Right lung (tissue), 5 donors: Measurements from ENCODE around the gene EHD4. TPM values are rescaled to one million over a fixed set of nuclear protein-coding genes. Genes with fewer than 3 reads are reported as not detected.

ENCODE experiments used
- DNase-seq, 2 donors: peaks; one replicate each; pipeline ENCODE4 v3.0.0-alpha.2; 2013
- polyA plus RNA-seq, 5 donors: library from polyadenylated mRNA; unstranded; fragments of 120-200 nt; gene quantifications; one replicate each; pipeline versions ENCODE4 v1.2.1 to v1.2.3, GENCODE V29; 2013; ENCODE audit warnings: inconsistent platforms in 1 of 5, low replicate concordance in 1 of 5; ENCODE audit not compliant: insufficient read length in 5 of 5, insufficient read depth in 1 of 5

The EHD4 gene
- polyA plus RNA-seq, 5 donors: 9.7 to 14.5 (median 11.9) TPM

- DNase-seq: no peak
Observed at GRCh38 chr15:41900526-41901380, 71.6 kb downstream of the EHD4 start.

GRCh38 chr15:41899854-41900442, 72.4 kb downstream of the EHD4 start:
- DNase-seq: no peak

GRCh38 chr15:41897363-41897799, 75.0 kb downstream of the EHD4 start:
- DNase-seq: peak in 1 of 2 donors; percentile 33

- DNase-seq: no peak
Observed at GRCh38 chr15:41896566-41896965, 75.8 kb downstream of the EHD4 start.

DNA sequence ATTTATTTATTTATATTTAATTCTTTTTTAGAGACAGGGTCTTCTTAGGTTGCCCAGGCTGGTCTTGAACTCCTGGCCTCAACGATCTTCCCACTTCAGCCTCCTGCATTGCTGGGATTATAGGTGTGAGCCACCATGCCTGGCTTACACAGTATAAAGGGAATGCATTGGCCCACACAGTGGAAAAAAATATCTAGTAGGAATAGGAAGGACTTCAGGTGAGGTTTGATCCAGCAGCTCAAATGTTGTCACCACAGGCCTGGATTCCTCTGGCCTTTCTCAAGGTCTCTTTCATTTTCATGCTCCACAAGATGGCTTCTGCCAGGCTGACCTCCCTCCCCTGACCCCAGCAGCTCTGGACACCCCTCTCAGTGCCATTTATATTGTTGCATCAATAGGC, 76.4 kb downstream of the EHD4 start:
- no peak for DNase-seq

DNA sequence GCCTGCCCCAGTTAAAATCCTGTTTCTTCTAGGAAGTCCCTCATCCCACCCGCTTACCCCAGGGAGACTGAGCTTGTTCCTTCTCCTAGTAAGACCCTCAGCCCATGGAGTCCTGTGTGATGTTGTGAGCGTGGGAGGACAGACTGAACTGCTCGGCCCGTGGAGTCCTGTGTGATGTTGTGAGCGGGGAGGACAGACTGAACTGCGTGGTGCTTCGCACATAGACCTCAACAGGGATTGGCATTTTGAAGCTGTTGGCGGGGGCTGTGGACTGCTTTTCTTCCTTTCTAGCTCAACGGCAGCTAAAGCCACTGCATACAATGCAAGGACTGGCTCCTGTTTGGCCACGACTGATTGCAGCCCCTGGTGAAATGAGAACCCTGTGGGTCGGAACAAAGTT, 76.9 kb downstream of the EHD4 start:
- DNase-seq: no peak

GRCh38 chr15:41894791-41895463, 77.4 kb downstream of the EHD4 start:
- DNase-seq: peak in 1 of 2 donors; percentile 26

DNA sequence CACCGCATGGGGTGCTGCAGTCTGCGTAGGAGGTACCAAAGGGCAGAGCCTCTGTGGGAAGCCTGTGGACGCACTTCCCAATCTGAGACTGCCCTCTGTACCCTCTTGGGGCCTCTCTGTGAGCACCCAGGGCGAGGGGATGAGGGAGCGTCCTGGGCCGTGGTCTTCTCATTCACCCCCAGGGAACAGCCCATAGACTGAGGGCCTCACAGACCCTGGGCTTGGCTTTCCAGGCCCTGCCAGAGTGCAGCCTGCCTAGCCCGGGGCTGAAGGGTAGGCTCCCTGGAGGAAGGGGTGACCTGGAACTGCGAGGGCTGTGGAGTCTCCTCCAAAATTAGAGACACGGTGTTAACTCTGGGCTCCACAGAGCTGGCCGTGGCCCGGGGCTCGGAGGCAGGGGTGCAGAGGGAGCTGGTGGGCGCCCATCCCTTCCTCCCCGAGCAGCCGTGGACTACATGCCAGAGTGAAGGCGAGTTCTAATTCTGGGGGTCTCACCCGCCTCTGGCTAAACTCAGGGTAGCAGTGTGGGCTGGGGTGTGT, 78.0 kb downstream of the EHD4 start:
- no peak for DNase-seq

GRCh38 chr15:41893422-41894250, 78.7 kb downstream of the EHD4 start, which contains the start of gene SPTBN5:
Gene SPTBN5, minus strand, starts transcription at chr15:41894053. Its CDS starts 556 bp downstream, at chr15:41893497.
- DNase-seq: no peak

- DNase-seq: no peak
Observed at GRCh38 chr15:41892621-41893421, 79.5 kb downstream of the EHD4 start.

- no peak for DNase-seq
Observed at GRCh38 chr15:41891946-41892345, 80.4 kb downstream of the EHD4 start.

- DNase-seq: no peak
Observed at GRCh38 chr15:41891226-41891625, 81.1 kb downstream of the EHD4 start.

DNA sequence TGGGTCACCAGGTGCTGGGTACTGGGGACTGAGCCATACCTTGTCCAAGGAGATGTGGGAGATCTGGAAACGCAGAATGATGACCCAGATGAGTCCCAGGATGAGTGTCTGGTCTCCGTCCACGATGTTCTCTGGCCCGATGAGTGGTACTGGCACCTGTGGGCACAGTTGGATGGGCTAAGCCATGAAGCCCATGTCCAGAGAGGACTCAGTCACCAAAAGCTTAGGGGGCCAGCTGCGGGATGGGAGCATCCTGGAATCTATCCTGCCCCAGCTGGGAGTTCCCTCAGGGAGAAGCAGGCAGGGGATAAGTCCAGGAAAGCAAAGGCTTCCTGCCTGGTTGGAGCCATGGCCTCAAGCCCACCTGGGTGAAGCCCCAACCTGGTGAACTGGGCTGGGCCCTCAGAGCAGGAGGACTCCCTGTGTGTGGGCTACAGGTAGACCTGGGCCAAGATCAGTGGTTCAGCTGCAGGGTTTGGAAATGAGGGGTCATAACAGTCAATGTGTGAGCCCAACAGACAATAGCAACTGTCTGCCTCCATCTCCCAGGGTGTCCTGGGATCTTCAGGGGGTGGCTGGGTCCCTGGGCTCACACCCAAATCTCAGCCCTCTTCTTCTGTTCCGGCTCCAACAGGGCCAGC, 82.2 kb downstream of the EHD4 start:
- DNase-seq: no peak

DNA sequence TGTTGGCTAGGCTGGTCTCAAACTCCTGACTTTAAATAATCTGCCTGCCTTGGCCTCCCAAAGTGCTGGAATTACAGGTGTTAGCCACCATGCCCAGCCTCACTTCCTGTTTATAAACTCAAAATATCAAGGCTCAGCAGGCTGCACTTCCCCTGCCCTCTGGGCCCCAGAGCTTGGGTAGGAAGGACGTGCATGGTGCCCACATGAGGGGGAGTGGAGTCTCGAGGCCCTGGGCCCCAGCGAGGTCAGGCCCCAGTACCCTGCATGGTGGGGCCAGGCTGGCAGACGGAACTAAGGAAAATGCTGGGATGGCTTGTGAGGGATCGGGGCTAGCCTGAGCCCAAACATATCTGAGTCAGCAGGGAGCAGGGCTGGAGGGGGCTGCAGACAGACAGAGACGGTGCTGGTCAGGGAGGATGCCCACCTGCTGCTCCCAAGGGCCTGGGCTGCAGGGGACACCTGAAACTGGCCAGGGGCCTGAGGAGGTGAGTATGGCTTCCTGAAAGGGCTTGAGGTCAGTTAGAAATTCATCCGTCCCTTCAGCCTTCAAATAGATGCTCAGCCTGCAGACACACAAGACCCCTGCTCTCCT, 83.6 kb downstream of the EHD4 start:
- no peak for DNase-seq

DNA sequence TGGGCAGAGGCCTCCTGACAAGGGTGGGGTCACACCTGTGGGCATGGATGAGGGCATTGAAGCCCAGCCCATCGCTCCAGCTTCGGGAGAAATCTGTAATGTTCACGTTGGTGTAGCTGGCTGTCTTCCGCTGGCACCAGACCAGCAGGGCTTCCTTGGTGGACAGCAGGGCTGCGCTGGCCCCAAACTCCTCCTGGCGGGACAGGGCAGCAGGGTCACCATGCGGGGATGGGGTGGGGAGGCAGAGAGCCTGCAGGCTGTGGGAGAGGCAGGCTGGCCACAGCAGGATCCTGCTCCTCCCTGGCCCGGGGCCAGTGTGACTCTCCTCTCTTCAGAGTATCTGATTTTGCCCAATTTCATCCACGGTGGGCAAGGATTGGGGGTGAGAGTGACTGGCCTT, 84.5 kb downstream of the EHD4 start:
- DNase-seq: no peak

DNA sequence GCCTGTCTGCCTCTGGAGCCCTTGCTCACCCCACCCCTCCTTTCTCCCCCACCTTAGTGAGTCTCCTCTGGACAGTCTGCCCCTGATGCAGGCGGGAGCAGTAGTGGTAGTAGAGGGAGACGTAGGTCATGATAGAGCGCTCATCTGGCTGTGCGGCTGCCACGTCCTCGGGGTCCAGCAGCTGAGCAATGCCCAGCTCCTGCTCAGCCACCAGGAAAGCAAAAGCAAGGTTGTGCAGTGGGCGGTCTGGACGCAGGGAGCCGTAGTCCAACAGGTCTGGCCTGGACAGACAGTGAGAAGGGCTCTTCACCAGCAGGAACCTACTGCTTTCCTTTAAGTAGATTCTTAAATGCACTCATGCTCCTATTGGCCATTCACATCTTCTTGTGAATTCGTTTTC, 85.2 kb downstream of the EHD4 start:
- no peak for DNase-seq

- no peak for DNase-seq
Observed at GRCh38 chr15:41886741-41887140, 85.6 kb downstream of the EHD4 start.

- DNase-seq: no peak
Observed at GRCh38 chr15:41885841-41886240, 86.5 kb downstream of the EHD4 start.

DNA sequence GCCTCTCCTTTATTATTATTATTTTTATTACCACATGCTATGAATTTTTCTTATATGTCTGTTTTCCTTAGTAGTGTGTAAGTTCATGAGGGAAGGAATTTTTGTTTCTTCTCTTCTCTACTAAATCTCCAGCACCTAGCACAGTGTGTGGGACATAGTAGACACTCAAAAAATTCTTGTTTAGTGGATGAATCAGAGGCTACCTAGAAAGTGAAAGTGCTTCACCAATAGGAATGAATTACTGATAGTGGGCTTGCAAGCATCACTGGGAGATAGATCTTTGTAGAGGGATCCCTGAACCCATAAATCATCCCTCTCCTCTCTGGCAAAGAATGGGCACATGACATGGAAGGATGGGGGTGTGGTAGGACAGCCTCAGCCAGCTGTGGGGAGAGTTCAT, 87.0 kb downstream of the EHD4 start:
- no peak for DNase-seq

DNA sequence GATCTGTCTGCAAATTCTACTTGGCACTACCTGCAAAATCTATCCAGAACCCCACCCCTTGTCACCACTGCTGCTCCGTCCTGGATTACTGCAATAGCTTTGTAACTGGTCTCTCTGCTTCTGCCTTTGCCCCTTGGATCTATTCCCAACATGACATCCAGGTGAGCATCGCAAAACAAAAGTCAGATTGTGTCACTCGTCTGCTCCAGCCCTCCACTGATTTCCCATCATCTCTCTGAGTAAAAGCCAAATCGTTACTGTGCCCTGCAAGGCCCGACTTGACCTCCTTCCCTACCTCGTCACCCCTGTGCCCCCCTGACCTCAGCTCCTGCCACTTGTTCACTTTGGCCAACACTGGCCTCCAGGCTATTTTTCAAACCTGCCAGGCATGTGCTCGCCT, 87.9 kb downstream of the EHD4 start:
- no peak for DNase-seq
